CD14-positive monocyte (primary cell): Measurements from ENCODE around the gene CKS1B. TPM values are rescaled to one million over a fixed set of nuclear protein-coding genes. Genes with fewer than 3 reads are reported as not detected.

Experiments
- DNase-seq, 3 donors: peaks; one replicate each; pipeline ENCODE4 v3.0.0-alpha.2; 2011 to 2022
- H2AFZ ChIP-seq: 2 replicates; pipeline ENCODE4 v1.6.0; 2012; ENCODE audit warnings: mild to moderate bottlenecking, low read depth, low read length, inconsistent platforms; ENCODE audit not compliant: insufficient read depth, poor library complexity, severe bottlenecking
- H3K27ac ChIP-seq, 2 donors: 1 replicate in 1 of 2; 2 replicates in 1 of 2; pipeline ENCODE4 v1.5.1; 2012 to 2013; ENCODE audit warnings: low read length in 2 of 2, control low read depth in 1 of 2, inconsistent platforms in 1 of 2, low read depth in 1 of 2, mild to moderate bottlenecking in 1 of 2
- H3K27me3 ChIP-seq, 2 donors: one replicate each; pipeline versions ENCODE4 v1.6.0 to v1.6.1; 2011 to 2013; ENCODE audit warnings: low read length in 2 of 2; ENCODE audit not compliant: control insufficient read depth in 2 of 2, insufficient read depth in 2 of 2
- H3K36me3 ChIP-seq, 2 donors: replicated peaks in 1 of 2; 1 replicate in 1 of 2; 2 replicates in 1 of 2; pipeline versions ENCODE4 v1.5.1 to v1.6.1; 2012 to 2013; ENCODE audit warnings: low read length in 2 of 2, control low read depth in 1 of 2, inconsistent platforms in 1 of 2, mild to moderate bottlenecking in 1 of 2; ENCODE audit not compliant: insufficient read depth in 2 of 2, control insufficient read depth in 1 of 2
- H3K4me1 ChIP-seq, 2 donors: 1 replicate in 1 of 2; 2 replicates in 1 of 2; pipeline versions ENCODE4 v1.5.1 to v1.6.1; 2012 to 2013; ENCODE audit warnings: low read length in 2 of 2, control low read depth in 1 of 2, inconsistent platforms in 1 of 2, mild to moderate bottlenecking in 1 of 2, moderate library complexity in 1 of 2; ENCODE audit not compliant: insufficient read depth in 2 of 2, control insufficient read depth in 1 of 2
- H3K4me2 ChIP-seq: replicated peaks from 2 replicates; pipeline ENCODE3; 2012; ENCODE audit warnings: low read length, moderate library complexity, mild to moderate bottlenecking; ENCODE audit not compliant: poor library complexity, severe bottlenecking; ENCODE audit errors: extremely low read depth
- H3K4me3 ChIP-seq, 3 experiments: fragments of 200-600 bp in 1 of 3; sonication (generic) in 1 of 3; replicated peaks in 1 of 3; 1 replicate in 2 of 3; 2 replicates in 1 of 3; pipeline ENCODE4 v1.5.1; 2011 to 2013; ENCODE audit warnings: low read length in 3 of 3, mild to moderate bottlenecking in 3 of 3, control low read depth in 2 of 3, low read depth in 2 of 3, inconsistent platforms in 1 of 3, moderate library complexity in 1 of 3
- H3K79me2 ChIP-seq: 2 replicates; pipeline ENCODE4 v1.6.0; 2012; ENCODE audit warnings: mild to moderate bottlenecking, control low read depth, inconsistent platforms, low read length, moderate library complexity; ENCODE audit not compliant: insufficient read depth
- H3K9ac ChIP-seq: 2 replicates; pipeline ENCODE4 v1.6.0; 2017; ENCODE audit warnings: low read length, mild to moderate bottlenecking; ENCODE audit not compliant: insufficient read depth, poor library complexity, severe bottlenecking
- H3K9me3 ChIP-seq, 2 donors: replicated peaks in 1 of 2; 1 replicate in 1 of 2; 2 replicates in 1 of 2; pipeline versions ENCODE4 v1.5.1 to v1.6.1; 2012 to 2013; ENCODE audit warnings: low read length in 2 of 2, control low read depth in 1 of 2; ENCODE audit not compliant: control insufficient read depth in 1 of 2, insufficient read depth in 1 of 2
- H4K20me1 ChIP-seq: 2 replicates; pipeline ENCODE4 v1.6.0; 2012; ENCODE audit warnings: mild to moderate bottlenecking, low read length, control low read depth, moderate library complexity; ENCODE audit not compliant: insufficient read depth
- H3K27ac Mint-ChIP-seq, 7 donors: one replicate each; pipeline ENCODE4 v1.8.0; 2020; ENCODE audit warnings: mild to moderate bottlenecking in 7 of 7, mixed read lengths in 7 of 7, moderate library complexity in 6 of 7, inconsistent platforms in 2 of 7
- H3K27me3 Mint-ChIP-seq, 3 donors: one replicate each; pipeline ENCODE4 v1.8.0; 2021 to 2022; ENCODE audit warnings: low read depth in 3 of 3, mild to moderate bottlenecking in 3 of 3, mixed read lengths in 3 of 3, moderate library complexity in 3 of 3, inconsistent platforms in 1 of 3
- H3K36me3 Mint-ChIP-seq, 2 donors: one replicate each; pipeline ENCODE4 v1.8.0; 2020; ENCODE audit warnings: mixed read lengths in 2 of 2, inconsistent platforms in 1 of 2, mild to moderate bottlenecking in 1 of 2
- H3K4me1 Mint-ChIP-seq: one replicate; pipeline ENCODE4 v1.8.0; 2020; ENCODE audit warnings: mild to moderate bottlenecking, mixed read lengths
- H3K4me3 Mint-ChIP-seq, 2 donors: one replicate each; pipeline ENCODE4 v1.8.0; 2020; ENCODE audit warnings: mild to moderate bottlenecking in 2 of 2, mixed read lengths in 2 of 2, moderate library complexity in 1 of 2
- H3K9me3 Mint-ChIP-seq, 7 donors: one replicate each; pipeline ENCODE4 v1.8.0; 2020 to 2022; ENCODE audit warnings: mixed read lengths in 7 of 7, mild to moderate bottlenecking in 6 of 7, moderate library complexity in 6 of 7, inconsistent platforms in 2 of 7
- CTCF ChIP-seq: fragments of 200-600 bp; IDR thresholded peaks from one replicate; pipeline ENCODE4 v1.8.0; 2022; ENCODE audit warnings: antibody characterized with exemption, mild to moderate bottlenecking
- WGBS: methylation state at CpG from one replicate; pipeline ENCODE4 v1.1.5; 2013; ENCODE audit warnings: missing lambda C conversion rate; ENCODE audit not compliant: insufficient coverage; 5-methylcytosine and 5-hydroxymethylcytosine counted together
- intact Hi-C, 2 donors: fragments of 100-400 bp; cut with micrococcal nuclease; formaldehyde crosslinking; loops; one replicate each; pipeline versions ENCODE4 v1.15.0 to v1.15.1; 2023
- polyA plus RNA-seq, 3 donors: library from polyadenylated mRNA; depleted of rRNA in 1 of 3; unstranded in 2 of 3; stranded (reverse) in 1 of 3; fragments of 300-500 nt in 2 of 3; fragments of >200 nt in 1 of 3; fragmentation: Illumina TruSeq in 2 of 3; gene quantifications; 1 replicate in 2 of 3; 2 replicates in 1 of 3; pipeline ENCODE4 v1.2.3, GENCODE V29; 2012 to 2021

The CKS1B gene
- polyA plus RNA-seq, 3 donors = 9.4 to 22.6 (median 18.0) TPM

- peak overlapping the region in 1 of 2 donors; percentile 55 for H3K4me3 Mint-ChIP-seq
- DNase-seq = no peak
- H3K9me3 ChIP-seq = no peaks in the 10 kb centered on the region
- H3K27me3 ChIP-seq = no peaks in the 10 kb centered on the region
- peaks cover 49 to 56% of the 10 kb centered on the region in 2 donors for H3K4me1 ChIP-seq
- peak overlapping the region; percentile 94 to 98 for H3K27ac ChIP-seq
- H3K79me2 ChIP-seq = peaks cover 80% of the 10 kb centered on the region
- peaks cover 13 to 24% of the 10 kb centered on the region in 2 donors for H3K36me3 ChIP-seq
- intact Hi-C loops = loop anchor here (5.0 kb wide), 3 partner anchors 35 to 90 kb away; partner anchors contain the start of gene EFNA4 (in 1 of the 2)
- peaks cover 56% of the 10 kb centered on the region for H4K20me1 ChIP-seq
- TF ChIP-seq CTCF = no peak
- H3K36me3 Mint-ChIP-seq = peaks cover 28 to 36% of the 10 kb centered on the region in 2 donors
- no peak overlapping the region for H2AFZ ChIP-seq
- H3K4me3 ChIP-seq = peak overlapping the region in 1 of 3 experiments; percentile 92
- 87% methylated on average over 6 of the region's 18 CpGs for WGBS
- no peaks in the 10 kb centered on the region for H3K9me3 Mint-ChIP-seq
- H3K27ac Mint-ChIP-seq = peak overlapping the region in 2 of 7 donors; percentile 70 to 84
- peak overlapping the region; percentile 99 for H3K4me2 ChIP-seq
- peaks cover 39% of the 10 kb centered on the region for H3K4me1 Mint-ChIP-seq
- no peak overlapping the region for H3K9ac ChIP-seq
- peaks cover 0 to 3% (median 0%) of the 10 kb centered on the region in 3 donors for H3K27me3 Mint-ChIP-seq
Observed at GRCh38 chr1:154972517-154973343, 1.8 kb upstream of the CKS1B start.

GRCh38 chr1:154973344-154974101, 958 bp upstream of the CKS1B start:
- WGBS = under 1% methylated on average over 24 of the region's 37 CpGs
- no peak for TF ChIP-seq CTCF
- no peaks in the 10 kb centered on the region for H3K27me3 ChIP-seq
- H2AFZ ChIP-seq = no peak overlapping the region
- peak overlapping the region; percentile 82 for H3K9ac ChIP-seq
- no peak overlapping the region for H3K4me3 Mint-ChIP-seq
- peak overlapping the region; percentile 61 to 92 (median 64) for H3K4me3 ChIP-seq
- H3K79me2 ChIP-seq = peaks cover 87% of the 10 kb centered on the region
- H3K9me3 Mint-ChIP-seq = no peaks in the 10 kb centered on the region
- peaks cover 0 to 3% (median 0%) of the 10 kb centered on the region in 3 donors for H3K27me3 Mint-ChIP-seq
- H3K4me1 Mint-ChIP-seq = peaks cover 42% of the 10 kb centered on the region
- DNase-seq = peak; percentile 91 to 97 (median 94)
- H4K20me1 ChIP-seq = peaks cover 48% of the 10 kb centered on the region
- no peak overlapping the region for H3K27ac Mint-ChIP-seq
- peaks cover 49 to 56% of the 10 kb centered on the region in 2 donors for H3K4me1 ChIP-seq
- H3K27ac ChIP-seq = peak overlapping the region; percentile 94 to 98
- H3K9me3 ChIP-seq = no peaks in the 10 kb centered on the region
- H3K36me3 Mint-ChIP-seq = peaks cover 20 to 28% of the 10 kb centered on the region in 2 donors
- peak overlapping the region; percentile 99 for H3K4me2 ChIP-seq
- peaks cover 5 to 16% of the 10 kb centered on the region in 2 donors for H3K36me3 ChIP-seq
- intact Hi-C loops = loop anchor here (5.0 kb wide), 3 partner anchors 34 to 89 kb away; partner anchors contain the start of gene EFNA4 (in 1 of the 2)
